Right lobe of liver (tissue), 4 donors: ENCODE data around the gene DNAAF3.
"Not testable (repeated sequence)": the region's sequence is repeated elsewhere in the genome, so short reads cannot be mapped to it uniquely, and the experiment has no call there.

Experiments used
- POLR2A ChIP-seq: fragments of 450-650 bp; IDR thresholded peaks from one replicate; pipeline ENCODE4 v1.6.1; 2017; ENCODE audit warnings: antibody characterized with exemption, mild to moderate bottlenecking
- TF ChIP-seq, protein P1 (sequence below), 4 donors: fragments of 200-600 bp in 3 of 4; fragments of 450-650 bp in 1 of 4; IDR thresholded peaks; one replicate each; pipeline versions ENCODE4 v1.5.1 to v1.8.0; 2016 to 2022; ENCODE audit warnings: antibody characterized with exemption in 4 of 4, mild to moderate bottlenecking in 2 of 4
- donor health status: DM: no; HTN: no; CAD: no.
- donor health status: DM: no; HTN: no; CAD: no.
- donor health status: DM: no; HTN: yes; CAD: no.

DNA sequence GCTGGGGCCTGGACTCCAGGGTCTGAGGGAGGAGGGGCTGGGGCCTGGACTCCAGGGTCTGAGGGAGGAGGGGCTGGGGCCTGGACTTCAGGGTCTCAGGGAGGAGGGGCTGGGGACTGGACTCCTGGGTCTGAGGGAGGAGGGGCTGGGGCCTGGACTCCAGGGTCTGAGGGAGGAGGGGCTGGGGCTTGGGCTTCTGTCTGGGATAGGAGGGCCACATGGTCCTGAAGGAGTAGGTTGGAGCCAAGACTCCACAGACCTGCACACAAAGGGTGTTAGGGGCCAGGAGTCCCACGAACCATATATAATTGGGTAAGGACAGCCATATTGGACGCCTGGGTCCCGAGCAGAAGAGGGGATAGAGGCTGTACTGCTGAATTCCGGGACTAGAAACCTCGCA is 10.6 kb downstream of the DNAAF3 start:
- TF ChIP-seq, protein P1, sequence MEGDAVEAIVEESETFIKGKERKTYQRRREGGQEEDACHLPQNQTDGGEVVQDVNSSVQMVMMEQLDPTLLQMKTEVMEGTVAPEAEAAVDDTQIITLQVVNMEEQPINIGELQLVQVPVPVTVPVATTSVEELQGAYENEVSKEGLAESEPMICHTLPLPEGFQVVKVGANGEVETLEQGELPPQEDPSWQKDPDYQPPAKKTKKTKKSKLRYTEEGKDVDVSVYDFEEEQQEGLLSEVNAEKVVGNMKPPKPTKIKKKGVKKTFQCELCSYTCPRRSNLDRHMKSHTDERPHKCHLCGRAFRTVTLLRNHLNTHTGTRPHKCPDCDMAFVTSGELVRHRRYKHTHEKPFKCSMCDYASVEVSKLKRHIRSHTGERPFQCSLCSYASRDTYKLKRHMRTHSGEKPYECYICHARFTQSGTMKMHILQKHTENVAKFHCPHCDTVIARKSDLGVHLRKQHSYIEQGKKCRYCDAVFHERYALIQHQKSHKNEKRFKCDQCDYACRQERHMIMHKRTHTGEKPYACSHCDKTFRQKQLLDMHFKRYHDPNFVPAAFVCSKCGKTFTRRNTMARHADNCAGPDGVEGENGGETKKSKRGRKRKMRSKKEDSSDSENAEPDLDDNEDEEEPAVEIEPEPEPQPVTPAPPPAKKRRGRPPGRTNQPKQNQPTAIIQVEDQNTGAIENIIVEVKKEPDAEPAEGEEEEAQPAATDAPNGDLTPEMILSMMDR (IDR thresholded peaks at IDR 0.05): not testable (repeated sequence)
- TF ChIP-seq POLR2A: not testable (repeated sequence)
